Ishikawa (cell line): ENCODE results near the gene ZNF512.

Source experiments
- CEBPB ChIP-seq: IDR thresholded peaks from 2 replicates; pipeline ENCODE4 v1.6.1; 2012
- CREB1 ChIP-seq: IDR thresholded peaks from 2 replicates; pipeline ENCODE4 v1.6.1; 2012; ENCODE audit warnings: low read depth
- EGR1 ChIP-seq: IDR thresholded peaks from 2 replicates; pipeline ENCODE4 v1.6.1; 2012
- EP300 ChIP-seq: IDR thresholded peaks from 2 replicates; pipeline ENCODE4 v1.6.1; 2012; ENCODE audit warnings: borderline replicate concordance
- FOXM1 ChIP-seq: IDR thresholded peaks from 2 replicates; pipeline ENCODE4 v1.6.1; 2012; ENCODE audit warnings: low read depth, borderline replicate concordance
- NFIC ChIP-seq: IDR thresholded peaks from 2 replicates; pipeline ENCODE4 v1.6.1; 2012
- RAD21 ChIP-seq: IDR thresholded peaks from 2 replicates; pipeline ENCODE4 v1.6.1; 2012; ENCODE audit warnings: low read depth
- TAF1 ChIP-seq: IDR thresholded peaks from 2 replicates; pipeline ENCODE4 v1.6.1; 2012; ENCODE audit warnings: low read depth, mild to moderate bottlenecking
- TCF12 ChIP-seq: IDR thresholded peaks from 2 replicates; pipeline ENCODE4 v1.6.1; 2012; ENCODE audit warnings: low read depth
- TEAD4 ChIP-seq: IDR thresholded peaks from 2 replicates; pipeline ENCODE4 v1.6.1; 2012
- YY1 ChIP-seq: IDR thresholded peaks from 2 replicates; pipeline ENCODE4 v1.6.1; 2012; ENCODE audit warnings: low read depth
- ZBTB7A ChIP-seq: IDR thresholded peaks from 2 replicates; pipeline ENCODE4 v1.6.1; 2012; ENCODE audit warnings: low read depth
- TF ChIP-seq, protein P1 (sequence below): IDR thresholded peaks from 2 replicates; pipeline ENCODE4 v1.6.1; 2012
- TF ChIP-seq, protein P2 (sequence below): IDR thresholded peaks from 2 replicates; pipeline ENCODE4 v1.6.1; 2012; ENCODE audit warnings: low read depth, mild to moderate bottlenecking
- TF ChIP-seq, protein P3 (sequence below): IDR thresholded peaks from 2 replicates; pipeline ENCODE4 v1.6.1; 2012

Gene ZNF512

DNA sequence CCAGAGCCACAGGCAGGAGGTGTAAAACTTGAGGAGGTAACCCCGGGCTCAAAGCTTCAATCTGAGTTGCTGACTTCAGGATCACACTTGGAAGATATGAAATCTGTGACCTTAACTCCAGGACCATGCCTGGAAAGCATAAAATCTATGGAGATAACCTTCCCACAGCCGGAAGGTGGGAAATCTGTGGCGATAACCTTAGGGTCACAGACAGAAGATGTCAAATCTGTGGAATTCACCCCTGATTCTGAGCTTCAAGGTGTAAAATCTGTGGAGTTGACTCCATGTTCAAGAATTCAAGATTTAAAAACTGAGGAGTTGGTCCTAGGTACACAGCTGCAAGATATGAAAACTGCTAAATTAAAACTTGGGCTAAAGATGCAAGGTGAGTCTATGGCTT, 11.6 kb upstream of the ZNF512 start:
- TF ChIP-seq EP300 (no peak), TAF1 (no peak), TEAD4 (no peak), YY1 (no peak), CREB1 (no peak), TCF12 (no peak), CEBPB (no peak)
- TF ChIP-seq, protein P1, sequence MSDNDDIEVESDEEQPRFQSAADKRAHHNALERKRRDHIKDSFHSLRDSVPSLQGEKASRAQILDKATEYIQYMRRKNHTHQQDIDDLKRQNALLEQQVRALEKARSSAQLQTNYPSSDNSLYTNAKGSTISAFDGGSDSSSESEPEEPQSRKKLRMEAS = no peak

DNA sequence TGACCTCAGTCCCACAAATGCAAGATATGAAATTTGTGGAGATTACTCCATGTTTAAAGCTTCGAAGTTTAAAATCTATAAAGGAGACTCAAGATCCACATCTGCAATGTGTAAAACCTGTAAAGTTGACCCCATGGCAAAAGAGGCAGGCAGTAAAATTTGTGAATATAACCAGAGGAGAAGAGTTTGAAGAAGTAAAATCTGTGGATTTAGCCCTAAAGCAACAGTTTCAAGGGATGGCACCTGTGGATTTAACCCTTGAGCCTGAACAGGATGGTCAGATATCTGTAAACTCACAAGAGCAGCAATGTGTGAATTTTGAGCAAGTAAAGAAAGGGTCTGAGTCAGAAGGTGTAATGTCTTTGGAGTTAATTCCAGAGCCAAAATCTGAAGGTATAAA, 11.2 kb upstream of the ZNF512 start:
- TF ChIP-seq ZBTB7A (no peak), TAF1 (no peak), TCF12 (no peak), CREB1 (no peak), NFIC (no peak)
- TF ChIP-seq, protein P2, sequence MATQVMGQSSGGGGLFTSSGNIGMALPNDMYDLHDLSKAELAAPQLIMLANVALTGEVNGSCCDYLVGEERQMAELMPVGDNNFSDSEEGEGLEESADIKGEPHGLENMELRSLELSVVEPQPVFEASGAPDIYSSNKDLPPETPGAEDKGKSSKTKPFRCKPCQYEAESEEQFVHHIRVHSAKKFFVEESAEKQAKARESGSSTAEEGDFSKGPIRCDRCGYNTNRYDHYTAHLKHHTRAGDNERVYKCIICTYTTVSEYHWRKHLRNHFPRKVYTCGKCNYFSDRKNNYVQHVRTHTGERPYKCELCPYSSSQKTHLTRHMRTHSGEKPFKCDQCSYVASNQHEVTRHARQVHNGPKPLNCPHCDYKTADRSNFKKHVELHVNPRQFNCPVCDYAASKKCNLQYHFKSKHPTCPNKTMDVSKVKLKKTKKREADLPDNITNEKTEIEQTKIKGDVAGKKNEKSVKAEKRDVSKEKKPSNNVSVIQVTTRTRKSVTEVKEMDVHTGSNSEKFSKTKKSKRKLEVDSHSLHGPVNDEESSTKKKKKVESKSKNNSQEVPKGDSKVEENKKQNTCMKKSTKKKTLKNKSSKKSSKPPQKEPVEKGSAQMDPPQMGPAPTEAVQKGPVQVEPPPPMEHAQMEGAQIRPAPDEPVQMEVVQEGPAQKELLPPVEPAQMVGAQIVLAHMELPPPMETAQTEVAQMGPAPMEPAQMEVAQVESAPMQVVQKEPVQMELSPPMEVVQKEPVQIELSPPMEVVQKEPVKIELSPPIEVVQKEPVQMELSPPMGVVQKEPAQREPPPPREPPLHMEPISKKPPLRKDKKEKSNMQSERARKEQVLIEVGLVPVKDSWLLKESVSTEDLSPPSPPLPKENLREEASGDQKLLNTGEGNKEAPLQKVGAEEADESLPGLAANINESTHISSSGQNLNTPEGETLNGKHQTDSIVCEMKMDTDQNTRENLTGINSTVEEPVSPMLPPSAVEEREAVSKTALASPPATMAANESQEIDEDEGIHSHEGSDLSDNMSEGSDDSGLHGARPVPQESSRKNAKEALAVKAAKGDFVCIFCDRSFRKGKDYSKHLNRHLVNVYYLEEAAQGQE = no peak

DNA sequence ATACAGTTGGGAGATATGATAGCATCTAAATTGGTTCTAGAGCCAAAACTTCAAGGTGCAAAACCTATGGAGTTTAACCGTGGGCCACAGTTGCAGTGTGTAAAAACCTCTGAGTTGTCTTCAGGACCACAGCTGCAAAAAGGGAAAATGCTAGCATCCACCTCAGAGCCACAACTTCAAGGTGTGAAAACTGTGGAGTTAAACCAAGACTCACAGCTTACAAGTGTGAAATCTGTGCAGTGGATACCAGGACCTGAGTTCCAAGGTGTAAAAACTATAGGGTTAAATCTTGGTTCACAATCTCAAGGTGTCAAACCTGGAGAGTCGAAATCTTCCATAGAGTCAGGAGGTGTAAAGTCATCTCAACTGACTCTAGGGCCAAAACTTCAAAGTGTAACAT, 10.4 kb upstream of the ZNF512 start:
- no peak for TF ChIP-seq CREB1
- no peak for TF ChIP-seq TAF1
- no peak for TF ChIP-seq TEAD4
- no peak for TF ChIP-seq RAD21
- no peak for TF ChIP-seq NFIC
- no peak for TF ChIP-seq FOXM1
- TF ChIP-seq EP300 = no peak
- TF ChIP-seq YY1 = no peak
- TF ChIP-seq, protein P1 = no peak
- TF ChIP-seq, protein P2 = no peak
- TF ChIP-seq EGR1 = no peak
- TF ChIP-seq CEBPB = no peak
- TF ChIP-seq, protein P3, sequence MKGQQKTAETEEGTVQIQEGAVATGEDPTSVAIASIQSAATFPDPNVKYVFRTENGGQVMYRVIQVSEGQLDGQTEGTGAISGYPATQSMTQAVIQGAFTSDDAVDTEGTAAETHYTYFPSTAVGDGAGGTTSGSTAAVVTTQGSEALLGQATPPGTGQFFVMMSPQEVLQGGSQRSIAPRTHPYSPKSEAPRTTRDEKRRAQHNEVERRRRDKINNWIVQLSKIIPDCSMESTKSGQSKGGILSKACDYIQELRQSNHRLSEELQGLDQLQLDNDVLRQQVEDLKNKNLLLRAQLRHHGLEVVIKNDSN = no peak
- no peak for TF ChIP-seq TCF12
- no peak for TF ChIP-seq ZBTB7A

DNA sequence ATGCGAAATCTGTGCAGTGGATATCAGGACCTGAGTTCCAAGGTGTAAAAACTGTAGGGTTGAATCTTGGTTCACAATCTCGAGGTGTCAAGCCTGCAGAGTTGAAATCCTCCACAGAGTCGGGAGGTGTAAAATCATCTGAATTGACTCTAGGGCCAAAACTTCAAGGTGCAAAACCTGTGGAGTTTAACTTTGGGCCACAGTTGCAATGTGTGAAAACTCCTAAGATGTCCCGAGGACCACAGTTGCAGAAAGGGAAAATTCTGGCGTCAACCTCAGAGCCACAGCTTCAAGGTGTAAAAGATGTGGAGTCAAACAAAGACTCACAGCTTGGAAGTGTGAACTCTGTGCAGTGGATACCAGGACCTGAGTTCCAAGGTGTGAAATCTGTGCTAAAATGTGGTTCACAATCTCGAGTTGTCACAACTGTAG, 9.8 kb upstream of the ZNF512 start:
- TF ChIP-seq EP300 (no peak), YY1 (no peak), FOXM1 (no peak)
- TF ChIP-seq, protein P3 = no peak

DNA sequence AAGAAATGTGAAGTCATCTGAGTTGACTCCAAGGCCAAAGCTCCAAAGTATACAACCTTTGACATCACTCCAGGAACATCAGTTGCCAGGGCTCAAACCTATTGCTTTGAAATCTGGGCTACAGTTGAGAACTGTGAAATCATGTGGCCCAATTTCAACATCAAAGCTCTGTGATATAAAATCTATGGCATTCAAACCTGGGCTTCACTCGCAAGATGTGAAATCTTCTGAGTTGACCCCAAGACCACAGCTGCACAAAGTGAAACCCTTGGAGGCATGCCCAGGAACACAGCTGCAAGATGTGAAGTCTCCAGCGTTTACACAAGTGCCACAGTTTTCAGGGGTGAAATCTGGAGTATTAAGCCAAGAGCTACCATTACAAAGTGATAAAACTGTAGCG, 9.4 kb upstream of the ZNF512 start:
- TF ChIP-seq, protein P1 = no peak
- TF ChIP-seq NFIC (no peak), ZBTB7A (no peak), YY1 (no peak), CEBPB (no peak), TEAD4 (no peak), RAD21 (no peak), TCF12 (no peak), CREB1 (no peak), EP300 (no peak), TAF1 (no peak), EGR1 (no peak), FOXM1 (no peak)
- TF ChIP-seq, protein P3 = no peak
- TF ChIP-seq, protein P2 = no peak
